ENCODE measurements around the gene NTRK1.

NTRK1 gene

GRCh38 chr1:156912310-156912709 lies 51.6 kb downstream of the NTRK1 start:
- no peak overlapping the region for H3K4me3 ChIP-seq (ENCODE audit: low read depth, low read length)
- TF ChIP-seq CTCF (IDR thresholded peaks at IDR 0.05; ENCODE audit: borderline replicate concordance, insufficient read depth, low read depth, low read length) = no peak

- no peak overlapping the region for H3K4me3 ChIP-seq (ENCODE audit: low read depth, low read length)
- no peak for TF ChIP-seq CTCF (IDR thresholded peaks at IDR 0.05; ENCODE audit: borderline replicate concordance, insufficient read depth, low read depth, low read length)
Observed at GRCh38 chr1:156912861-156913808, 52.5 kb downstream of the NTRK1 start.

- no peak overlapping the region for H3K4me3 ChIP-seq (ENCODE audit: low read depth, low read length)
- TF ChIP-seq CTCF (IDR thresholded peaks at IDR 0.05; ENCODE audit: borderline replicate concordance, insufficient read depth, low read depth, low read length) = no peak
Observed at GRCh38 chr1:156913809-156914387, 53.2 kb downstream of the NTRK1 start.

- no peak for TF ChIP-seq CTCF (IDR thresholded peaks at IDR 0.05; ENCODE audit: borderline replicate concordance, insufficient read depth, low read depth, low read length)
- H3K4me3 ChIP-seq (ENCODE audit: low read depth, low read length) = no peak overlapping the region
Observed at GRCh38 chr1:156914440-156914856, 53.8 kb downstream of the NTRK1 start.

- H3K4me3 ChIP-seq (ENCODE audit: low read depth, low read length) = no peak within 1 kb of the TSS
Observed at GRCh38 chr1:156920233-156921052, 59.8 kb downstream of the NTRK1 start, which contains the start of gene LRRC71. Gene LRRC71, plus strand, starts transcription at chr1:156920632. Its CDS starts 172 bp downstream, at chr1:156920804.

More at GRCh38 chr1:156920233-156921052, 59.8 kb downstream of the NTRK1 start, which contains the start of gene LRRC71:
- TF ChIP-seq CTCF (IDR thresholded peaks at IDR 0.05; ENCODE audit: borderline replicate concordance, insufficient read depth, low read depth, low read length) = peak; percentile 71

All from GM12875 (cell line).